ENCODE results near the gene CELSR2.
A peak's percentile ranks its signal among the peaks of the same experiment; 100 is the strongest.
"Not testable (repeated sequence)": the region's sequence is repeated elsewhere in the genome, so short reads cannot be mapped to it uniquely, and the experiment has no call there.

The CELSR2 gene

GRCh38 chr1:109293026-109293425 is 43.7 kb downstream of the CELSR2 start:
- H3K4me3 Mint-ChIP-seq, result no peak overlapping the region
- peaks cover under 1% of the 10 kb centered on the region for H3K4me1 Mint-ChIP-seq
- H3K36me3 Mint-ChIP-seq, result no peaks in the 10 kb centered on the region
- no peak overlapping the region for H3K27ac Mint-ChIP-seq
- ATAC-seq, result no peak
- no peaks in the 10 kb centered on the region for H3K9me3 Mint-ChIP-seq
- DNase-seq (ENCODE audit: low spot score in 2 of 2), result no peak

- no peak for DNase-seq (ENCODE audit: low spot score in 2 of 2)
- no peak overlapping the region for H3K4me3 Mint-ChIP-seq
- no peak for ATAC-seq
- H3K9me3 Mint-ChIP-seq, result no peaks in the 10 kb centered on the region
- no peaks in the 10 kb centered on the region for H3K36me3 Mint-ChIP-seq
- H3K27ac Mint-ChIP-seq, result no peak overlapping the region
- peaks cover 9% of the 10 kb centered on the region for H3K4me1 Mint-ChIP-seq
Measured at GRCh38 chr1:109294481-109294880, 45.1 kb downstream of the CELSR2 start.

- ATAC-seq, result peak; percentile 47
Measured at GRCh38 chr1:109295712-109296415, 46.5 kb downstream of the CELSR2 start.

GRCh38 chr1:109296782-109297181 is 47.4 kb downstream of the CELSR2 start:
- Mint-ChIP-seq H3K9me3 (no peaks in the 10 kb centered on the region), H3K4me3 (no peak overlapping the region), H3K27ac (no peak overlapping the region), H3K4me1 (peaks cover 9% of the 10 kb centered on the region), H3K36me3 (no peaks in the 10 kb centered on the region)
- DNase-seq (ENCODE audit: low spot score in 2 of 2) (no peak), ATAC-seq (no peak)

More at GRCh38 chr1:109295712-109296415, 46.5 kb downstream of the CELSR2 start:
- peaks cover 9% of the 10 kb centered on the region for H3K4me1 Mint-ChIP-seq
- no peak overlapping the region for H3K4me3 Mint-ChIP-seq
- no peaks in the 10 kb centered on the region for H3K9me3 Mint-ChIP-seq
- DNase-seq (ENCODE audit: low spot score in 2 of 2), result no peak
- no peak overlapping the region for H3K27ac Mint-ChIP-seq
- H3K36me3 Mint-ChIP-seq, result no peaks in the 10 kb centered on the region

- H3K36me3 Mint-ChIP-seq, result no peaks in the 10 kb centered on the region
- ATAC-seq (peak; percentile 56), DNase-seq (ENCODE audit: low spot score in 2 of 2) (no peak)
- no peak overlapping the region for H3K27ac Mint-ChIP-seq
- H3K9me3 Mint-ChIP-seq, result no peaks in the 10 kb centered on the region
- H3K4me1 Mint-ChIP-seq, result peaks cover 9% of the 10 kb centered on the region
- H3K4me3 Mint-ChIP-seq, result no peak overlapping the region
Measured at GRCh38 chr1:109298666-109299557, 49.6 kb downstream of the CELSR2 start.

GRCh38 chr1:109299558-109300343 is 50.4 kb downstream of the CELSR2 start:
- Mint-ChIP-seq H3K36me3 (no peaks in the 10 kb centered on the region), H3K4me1 (peaks cover 9% of the 10 kb centered on the region), H3K27ac (no peak overlapping the region), H3K4me3 (no peak overlapping the region), H3K9me3 (no peaks in the 10 kb centered on the region)
- no peak for DNase-seq (ENCODE audit: low spot score in 2 of 2)
- ATAC-seq, result no peak

GRCh38 chr1:109300650-109301151 is 51.4 kb downstream of the CELSR2 start:
- Mint-ChIP-seq H3K36me3 (no peaks in the 10 kb centered on the region), H3K4me3 (no peak overlapping the region), H3K27ac (no peak overlapping the region), H3K9me3 (no peaks in the 10 kb centered on the region), H3K4me1 (peaks cover 9% of the 10 kb centered on the region)
- DNase-seq (ENCODE audit: low spot score in 2 of 2), result no peak
- ATAC-seq, result no peak

GRCh38 chr1:109301874-109302273 is 52.5 kb downstream of the CELSR2 start:
- ATAC-seq (no peak), DNase-seq (ENCODE audit: low spot score in 2 of 2) (no peak)
- peaks cover 9% of the 10 kb centered on the region for H3K4me1 Mint-ChIP-seq
- no peak overlapping the region for H3K4me3 Mint-ChIP-seq
- H3K9me3 Mint-ChIP-seq, result no peaks in the 10 kb centered on the region
- H3K27ac Mint-ChIP-seq, result no peak overlapping the region
- H3K36me3 Mint-ChIP-seq, result no peaks in the 10 kb centered on the region

GRCh38 chr1:109304226-109304920 is 55.0 kb downstream of the CELSR2 start:
- H3K4me3 Mint-ChIP-seq, result no peak overlapping the region
- H3K36me3 Mint-ChIP-seq, result no peaks in the 10 kb centered on the region
- H3K27ac Mint-ChIP-seq, result no peak overlapping the region
- H3K9me3 Mint-ChIP-seq, result no peaks in the 10 kb centered on the region
- no peaks in the 10 kb centered on the region for H3K4me1 Mint-ChIP-seq
- DNase-seq (ENCODE audit: low spot score in 2 of 2) (no peak), ATAC-seq (no peak)

- H3K27ac Mint-ChIP-seq; H3K4me3 Mint-ChIP-seq; H3K4me1 Mint-ChIP-seq; H3K36me3 Mint-ChIP-seq; ATAC-seq; DNase-seq (ENCODE audit: low spot score in 2 of 2); H3K9me3 Mint-ChIP-seq: not testable (repeated sequence)
Measured at GRCh38 chr1:109305991-109306390, 56.7 kb downstream of the CELSR2 start.

- no peaks in the 10 kb centered on the region for H3K4me1 Mint-ChIP-seq
- no peak within 1 kb of the TSS for H3K27ac Mint-ChIP-seq
- H3K9me3 Mint-ChIP-seq, result no peaks in the 10 kb centered on the region
- no peaks in the 10 kb centered on the region for H3K36me3 Mint-ChIP-seq
- DNase-seq (ENCODE audit: low spot score in 2 of 2), result no peak
- no peak within 1 kb of the TSS for H3K4me3 Mint-ChIP-seq
- ATAC-seq, result no peak
Measured at GRCh38 chr1:109306832-109307273, 57.5 kb downstream of the CELSR2 start, which contains the start of gene MYBPHL. Gene MYBPHL (minus strand): TSS chr1:109307011. CDS start chr1:109306991, 20 bp downstream.

- Mint-ChIP-seq H3K27ac (no peak overlapping the region), H3K4me3 (no peak overlapping the region), H3K36me3 (no peaks in the 10 kb centered on the region), H3K9me3 (no peaks in the 10 kb centered on the region), H3K4me1 (no peaks in the 10 kb centered on the region)
- peak; percentile 50 for ATAC-seq
- DNase-seq (ENCODE audit: low spot score in 2 of 2), result no peak
Measured at GRCh38 chr1:109307274-109308021, 58.1 kb downstream of the CELSR2 start.

GRCh38 chr1:109309347-109309746 is 60.0 kb downstream of the CELSR2 start:
- DNase-seq (ENCODE audit: low spot score in 2 of 2) (no peak), ATAC-seq (no peak)
- Mint-ChIP-seq H3K4me3 (no peak overlapping the region), H3K36me3 (no peaks in the 10 kb centered on the region), H3K27ac (no peak overlapping the region), H3K9me3 (no peaks in the 10 kb centered on the region), H3K4me1 (no peaks in the 10 kb centered on the region)

GRCh38 chr1:109312246-109312645 is 62.9 kb downstream of the CELSR2 start:
- Mint-ChIP-seq H3K36me3 (no peaks in the 10 kb centered on the region), H3K4me1 (no peaks in the 10 kb centered on the region), H3K9me3 (no peaks in the 10 kb centered on the region), H3K4me3 (no peak overlapping the region), H3K27ac (no peak overlapping the region)
- DNase-seq (ENCODE audit: low spot score in 2 of 2), result no peak
- ATAC-seq, result no peak

Data from stimulated activated effector memory CD8-positive, alpha-beta T cell treated with anti-CD3 and anti-CD28 coated beads, Interleukin-12 subunit alpha, Interleukin-12 subunit beta, amount 100 ng/mL, for 72 hours (primary cell).